Vagina (tissue), 2 donors: Measurements from ENCODE around the gene PDE7B.

Source experiments
- CTCF ChIP-seq, 3 experiments: fragments of 450-650 bp in 2 of 3; fragments of 200-600 bp in 1 of 3; sonication (generic) in 1 of 3; IDR thresholded peaks; one replicate each; pipeline ENCODE4 v1.5.1; 2017 to 2019; ENCODE audit warnings: antibody characterized with exemption in 3 of 3, mild to moderate bottlenecking in 2 of 3, moderate library complexity in 2 of 3
- POLR2A ChIP-seq, 2 donors: fragments of 450-650 bp; IDR thresholded peaks; one replicate each; pipeline ENCODE4 v1.6.1; 2017; ENCODE audit warnings: antibody characterized with exemption in 2 of 2, mild to moderate bottlenecking in 2 of 2, moderate library complexity in 2 of 2
- POLR2AphosphoS5 ChIP-seq, 2 donors: sonication (generic); formaldehyde crosslinking; IDR thresholded peaks; one replicate each; pipeline ENCODE4 v1.9.0; 2017; ENCODE audit warnings: antibody characterized with exemption in 2 of 2, mild to moderate bottlenecking in 2 of 2, low read depth in 1 of 2; ENCODE audit not compliant: insufficient read depth in 1 of 2

- TF ChIP-seq CTCF (IDR thresholded peaks at IDR 0.05) (no peak), POLR2AphosphoS5 (IDR thresholded peaks at IDR 0.05; ENCODE audit: insufficient read depth in 1 of 2, low read depth in 1 of 2) (no peak), POLR2A (IDR thresholded peaks at IDR 0.05) (no peak)
Observed at GRCh38 chr6:135904666-135905065, 53.2 kb downstream of the PDE7B start.
